BLaER1 treated with 17β-estradiol and CSF1 and Interleukin-3, amounts not matched to agents 10 nM and 100 nM (cell line): ENCODE measurements around the gene YIPF3.

Experiments
- H3K27ac ChIP-seq, 11 experiments: shearing (Covaris generic); formaldehyde crosslinking; 2 replicates each; pipeline ENCODE4 v1.8.1; 2022
- H3K27me3 ChIP-seq, 11 experiments: shearing (Covaris generic); formaldehyde crosslinking; 2 replicates each; pipeline ENCODE4 v1.8.1; 2022
- H3K36me3 ChIP-seq, 11 experiments: shearing (Covaris generic); formaldehyde crosslinking; 2 replicates each; pipeline ENCODE4 v1.8.1; 2022
- H3K4me1 ChIP-seq, 10 experiments: shearing (Covaris generic); formaldehyde crosslinking; 2 replicates each; pipeline ENCODE4 v1.8.1; 2022
- H3K4me2 ChIP-seq, 11 experiments: shearing (Covaris generic); formaldehyde crosslinking; 2 replicates each; pipeline ENCODE4 v1.8.1; 2022
- H3K4me3 ChIP-seq, 10 experiments: shearing (Covaris generic); formaldehyde crosslinking; 2 replicates each; pipeline ENCODE4 v1.8.1; 2022
- H3K9ac ChIP-seq, 11 experiments: shearing (Covaris generic); formaldehyde crosslinking; 2 replicates each; pipeline ENCODE4 v1.8.1; 2022
- H3K9me3 ChIP-seq, 11 experiments: shearing (Covaris generic); formaldehyde crosslinking; replicated peaks in 1 of 11; 2 replicates each; pipeline ENCODE4 v1.8.1; 2022
- H4K20me1 ChIP-seq, 11 experiments: shearing (Covaris generic); formaldehyde crosslinking; 2 replicates each; pipeline ENCODE4 v1.8.1; 2022
- Cebpa-rat ChIP-seq, 11 experiments: shearing (Covaris generic); IDR thresholded peaks; 2 replicates each; pipeline ENCODE4 v1.8.1; 2022

Gene YIPF3

GRCh38 chr6:43532201-43532600, 15.5 kb upstream of the YIPF3 start:
- H3K4me1 ChIP-seq = no peaks in the 10 kb centered on the region
- peaks cover 90 to 100% (median 100%) of the 10 kb centered on the region in 11 experiments for H3K36me3 ChIP-seq
- H3K4me3 ChIP-seq = no peak overlapping the region
- no peak overlapping the region for H3K4me2 ChIP-seq
- H3K9me3 ChIP-seq = no peaks in the 10 kb centered on the region
- TF ChIP-seq Cebpa-rat (IDR thresholded peaks at IDR 0.05) = no peak
- peaks cover 0 to 30% (median 8%) of the 10 kb centered on the region in 11 experiments; a peak in 7 of 22 replicates for H4K20me1 ChIP-seq
- H3K9ac ChIP-seq = no peak overlapping the region
- no peaks in the 10 kb centered on the region for H3K27me3 ChIP-seq
- H3K27ac ChIP-seq = no peak overlapping the region

GRCh38 chr6:43524483-43524961, 7.8 kb upstream of the YIPF3 start:
- H3K9ac ChIP-seq = no peak overlapping the region
- peaks cover 100% of the 10 kb centered on the region in 11 experiments for H3K36me3 ChIP-seq
- no peak overlapping the region for H3K4me3 ChIP-seq
- no peak overlapping the region for H3K4me2 ChIP-seq
- no peak for TF ChIP-seq Cebpa-rat (IDR thresholded peaks at IDR 0.05)
- H3K27ac ChIP-seq = no peak overlapping the region
- H3K4me1 ChIP-seq = peaks cover 0 to 12% (median 0%) of the 10 kb centered on the region in 10 experiments; a peak in 2 of 20 replicates
- H4K20me1 ChIP-seq = peaks cover 0 to 90% (median 61%) of the 10 kb centered on the region in 11 experiments; a peak in 16 of 22 replicates
- no peaks in the 10 kb centered on the region for H3K9me3 ChIP-seq
- no peaks in the 10 kb centered on the region for H3K27me3 ChIP-seq

- Histone ChIP-seq H3K27me3 (no peaks in the 10 kb centered on the region), H3K36me3 (peaks cover 92 to 100% (median 97%) of the 10 kb centered on the region in 11 experiments), H4K20me1 (peaks cover 0 to 100% (median 65%) of the 10 kb centered on the region in 11 experiments; a peak in 17 of 22 replicates), H3K4me1 (peaks cover 6 to 24% (median 9%) of the 10 kb centered on the region in 10 experiments), H3K9me3 (no peaks in the 10 kb centered on the region), H3K4me2 (no peak overlapping the region), H3K9ac (no peak overlapping the region), H3K4me3 (no peak overlapping the region), H3K27ac (no peak overlapping the region)
- no peak for TF ChIP-seq Cebpa-rat (IDR thresholded peaks at IDR 0.05)
These were observed 6.6 kb upstream of the YIPF3 start for GRCh38 chr6:43523284-43523683.

- H3K4me1 ChIP-seq = peaks cover 12 to 29% (median 15%) of the 10 kb centered on the region in 10 experiments
- TF ChIP-seq Cebpa-rat (IDR thresholded peaks at IDR 0.05) = no peak
- no peaks in the 10 kb centered on the region for H3K27me3 ChIP-seq
- no peak overlapping the region for H3K27ac ChIP-seq
- no peak overlapping the region for H3K9ac ChIP-seq
- H3K9me3 ChIP-seq = no peaks in the 10 kb centered on the region
- no peak overlapping the region for H3K4me2 ChIP-seq
- H3K4me3 ChIP-seq = no peak overlapping the region
- peaks cover 86 to 96% (median 91%) of the 10 kb centered on the region in 11 experiments for H3K36me3 ChIP-seq
- H4K20me1 ChIP-seq = peaks cover 0 to 100% (median 68%) of the 10 kb centered on the region in 11 experiments; a peak in 17 of 22 replicates
These were observed 6.0 kb upstream of the YIPF3 start for GRCh38 chr6:43522547-43523261.

DNA sequence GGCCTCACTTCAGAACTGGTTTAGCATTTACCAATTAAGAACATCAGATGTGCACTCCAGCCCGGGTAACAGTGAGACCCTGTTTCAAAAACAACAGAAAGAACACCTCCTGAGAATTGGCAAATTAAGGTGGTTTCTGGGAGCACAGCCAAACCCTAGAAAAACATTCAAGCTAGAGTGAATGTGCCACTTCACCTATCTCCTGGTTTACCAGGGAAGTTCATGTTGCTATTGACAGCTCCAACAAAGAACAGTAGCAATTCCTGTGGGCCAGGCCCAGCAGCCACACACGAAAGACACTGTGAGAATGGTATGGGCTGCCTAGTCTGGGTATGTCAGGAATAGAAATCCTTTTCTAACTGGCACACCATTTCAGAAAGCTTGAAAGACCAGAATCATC, 5.1 kb upstream of the YIPF3 start:
- H3K27ac ChIP-seq = no peak overlapping the region
- peaks cover 0 to 93% (median 68%) of the 10 kb centered on the region in 11 experiments; a peak in 17 of 22 replicates for H4K20me1 ChIP-seq
- no peak overlapping the region for H3K4me3 ChIP-seq
- no peak overlapping the region for H3K4me2 ChIP-seq
- H3K9me3 ChIP-seq = no peaks in the 10 kb centered on the region
- no peak overlapping the region; a peak in 1 of 22 replicates for H3K9ac ChIP-seq
- H3K4me1 ChIP-seq = peaks cover 12 to 29% (median 15%) of the 10 kb centered on the region in 10 experiments
- TF ChIP-seq Cebpa-rat (IDR thresholded peaks at IDR 0.05) = no peak
- H3K36me3 ChIP-seq = peaks cover 77 to 87% (median 82%) of the 10 kb centered on the region in 11 experiments
- H3K27me3 ChIP-seq = no peaks in the 10 kb centered on the region

DNA sequence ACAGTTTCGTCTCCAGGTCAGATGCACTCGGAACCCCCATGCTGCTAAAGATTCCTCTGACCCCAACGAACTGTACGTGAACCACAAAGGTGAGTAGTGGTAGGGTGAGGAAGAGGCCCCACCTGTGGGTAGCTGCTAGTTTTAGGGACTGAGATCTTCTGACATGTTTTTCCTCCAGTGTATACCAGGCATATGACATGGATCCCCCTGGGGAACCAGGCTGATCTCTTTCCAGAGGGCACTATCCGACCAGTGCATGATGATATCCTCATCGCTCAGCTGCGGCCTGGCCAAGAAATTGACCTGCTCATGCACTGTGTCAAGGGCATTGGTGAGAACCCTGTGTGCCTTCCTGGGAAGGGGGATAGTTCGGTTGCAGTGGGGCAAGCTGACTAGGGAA, 3.4 kb upstream of the YIPF3 start:
- H3K4me1 ChIP-seq = peaks cover 23 to 33% (median 26%) of the 10 kb centered on the region in 10 experiments
- no peak overlapping the region for H3K27ac ChIP-seq
- H3K36me3 ChIP-seq = peaks cover 68 to 77% (median 72%) of the 10 kb centered on the region in 11 experiments
- no peaks in the 10 kb centered on the region for H3K9me3 ChIP-seq
- H3K27me3 ChIP-seq = no peaks in the 10 kb centered on the region
- no peak overlapping the region for H3K9ac ChIP-seq
- TF ChIP-seq Cebpa-rat (IDR thresholded peaks at IDR 0.05) = no peak
- peaks cover 0 to 86% (median 64%) of the 10 kb centered on the region in 11 experiments; a peak in 19 of 22 replicates for H4K20me1 ChIP-seq
- no peak overlapping the region for H3K4me2 ChIP-seq
- H3K4me3 ChIP-seq = no peak overlapping the region

DNA sequence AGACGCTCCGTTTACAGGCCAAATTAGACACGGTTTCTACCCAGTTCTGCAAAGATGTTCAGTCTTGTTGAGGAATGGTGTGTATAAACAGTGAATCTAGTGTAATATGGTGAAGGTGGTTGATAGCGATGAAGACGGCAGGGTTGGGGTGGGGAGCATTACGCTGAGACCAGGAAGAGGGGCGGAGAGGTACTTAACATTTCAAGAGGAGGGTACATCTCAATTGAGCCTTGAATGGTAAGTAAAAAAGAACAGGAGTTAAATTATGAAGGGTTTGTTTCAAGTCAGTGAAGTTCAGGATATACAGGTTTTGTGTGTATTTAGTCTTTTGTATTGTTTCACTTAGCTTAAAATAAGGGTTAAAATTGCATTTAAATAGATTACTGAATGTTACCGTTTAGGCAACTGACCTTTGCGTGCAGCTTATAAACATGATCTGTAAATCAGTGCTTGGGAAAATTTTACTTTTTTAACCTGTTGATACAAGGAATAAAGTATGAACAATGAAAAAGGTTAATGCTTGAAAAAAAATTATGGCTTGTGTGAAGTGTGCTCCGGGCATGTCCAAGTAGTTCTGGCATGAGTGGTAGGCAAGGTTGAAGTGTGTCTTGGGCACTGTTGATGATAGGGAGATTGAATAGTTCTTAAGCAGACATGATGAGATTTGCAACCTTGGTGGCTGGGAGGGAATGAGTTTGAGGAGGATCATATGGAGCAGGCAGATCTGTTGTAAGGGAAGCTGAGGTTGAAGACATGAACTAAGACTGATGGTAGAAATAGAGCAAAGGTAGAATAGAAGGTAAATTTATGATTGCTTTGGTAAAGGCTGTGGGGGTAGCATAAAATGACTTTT, 1.0 kb upstream of the YIPF3 start:
- Histone ChIP-seq H3K36me3 (peaks cover 67 to 76% (median 72%) of the 10 kb centered on the region in 11 experiments), H3K4me1 (peaks cover 38 to 50% (median 46%) of the 10 kb centered on the region in 10 experiments), H3K9ac (peak overlapping the region; percentile 88 to 99 (median 95)), H3K9me3 (no peaks in the 10 kb centered on the region), H3K4me2 (peak overlapping the region; percentile 84 to 97 (median 91)), H4K20me1 (peaks cover 11 to 87% (median 73%) of the 10 kb centered on the region in 11 experiments; a peak in 19 of 22 replicates), H3K27me3 (no peaks in the 10 kb centered on the region), H3K4me3 (peak overlapping the region; percentile 84 to 99 (median 96)), H3K27ac (peak overlapping the region; percentile 63 to 97 (median 91); a peak in 21 of 22 replicates)
- no peak for TF ChIP-seq Cebpa-rat (IDR thresholded peaks at IDR 0.05)

GRCh38 chr6:43516367-43516696, 394 bp downstream of the YIPF3 start:
- no peak for TF ChIP-seq Cebpa-rat (IDR thresholded peaks at IDR 0.05)

More at GRCh38 chr6:43516367-43516696, 394 bp downstream of the YIPF3 start:
- Histone ChIP-seq H3K9ac (peak overlapping the region; percentile 88 to 99 (median 95)), H3K27ac (peak overlapping the region; percentile 77 to 97 (median 91)), H3K27me3 (no peaks in the 10 kb centered on the region), H4K20me1 (peaks cover 25 to 87% (median 75%) of the 10 kb centered on the region in 11 experiments; a peak in 20 of 22 replicates), H3K4me1 (peaks cover 52 to 64% (median 60%) of the 10 kb centered on the region in 10 experiments), H3K4me2 (peak overlapping the region; percentile 89 to 99 (median 96)), H3K4me3 (peak overlapping the region; percentile 84 to 99 (median 96)), H3K9me3 (no peaks in the 10 kb centered on the region), H3K36me3 (peaks cover 67 to 76% (median 72%) of the 10 kb centered on the region in 11 experiments)
